ENCODE results near the gene SLC35A3.

DNA sequence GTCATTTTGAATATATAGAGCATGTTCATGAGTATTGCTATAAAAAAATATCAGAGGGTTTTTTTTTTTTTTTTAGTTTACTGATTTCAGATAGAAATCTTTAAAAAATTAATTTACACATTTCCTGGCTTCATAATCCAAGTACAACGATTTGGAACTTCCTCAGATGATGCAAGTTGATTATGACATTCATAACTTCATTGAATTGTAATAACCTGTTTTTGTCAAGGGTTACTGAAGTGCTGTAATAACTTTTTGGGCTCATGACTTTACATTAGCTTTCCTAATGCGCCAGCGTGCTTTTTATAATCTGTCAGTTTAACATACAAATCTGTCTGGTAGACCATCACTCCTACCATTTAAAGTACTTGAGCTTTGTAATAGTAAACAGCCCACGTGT is 81.6 kb downstream of the SLC35A3 start:
- TF ChIP-seq, protein P1, sequence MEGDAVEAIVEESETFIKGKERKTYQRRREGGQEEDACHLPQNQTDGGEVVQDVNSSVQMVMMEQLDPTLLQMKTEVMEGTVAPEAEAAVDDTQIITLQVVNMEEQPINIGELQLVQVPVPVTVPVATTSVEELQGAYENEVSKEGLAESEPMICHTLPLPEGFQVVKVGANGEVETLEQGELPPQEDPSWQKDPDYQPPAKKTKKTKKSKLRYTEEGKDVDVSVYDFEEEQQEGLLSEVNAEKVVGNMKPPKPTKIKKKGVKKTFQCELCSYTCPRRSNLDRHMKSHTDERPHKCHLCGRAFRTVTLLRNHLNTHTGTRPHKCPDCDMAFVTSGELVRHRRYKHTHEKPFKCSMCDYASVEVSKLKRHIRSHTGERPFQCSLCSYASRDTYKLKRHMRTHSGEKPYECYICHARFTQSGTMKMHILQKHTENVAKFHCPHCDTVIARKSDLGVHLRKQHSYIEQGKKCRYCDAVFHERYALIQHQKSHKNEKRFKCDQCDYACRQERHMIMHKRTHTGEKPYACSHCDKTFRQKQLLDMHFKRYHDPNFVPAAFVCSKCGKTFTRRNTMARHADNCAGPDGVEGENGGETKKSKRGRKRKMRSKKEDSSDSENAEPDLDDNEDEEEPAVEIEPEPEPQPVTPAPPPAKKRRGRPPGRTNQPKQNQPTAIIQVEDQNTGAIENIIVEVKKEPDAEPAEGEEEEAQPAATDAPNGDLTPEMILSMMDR (optimal IDR thresholded peaks at IDR 0.05 in 1 of 3, IDR thresholded peaks at IDR 0.05 in 1 of 3, conservative IDR thresholded peaks at IDR 0.05 in 1 of 3; ENCODE audit: extremely low read depth in 1 of 3, insufficient read depth in 2 of 3, low read length in 3 of 3): no peak
- no peak for TF ChIP-seq EZH2 (IDR thresholded peaks at IDR 0.05; ENCODE audit: low read length)

Data from keratinocyte (primary cell).